OCI-LY7 (cell line): ENCODE results near the gene RBM26. TPM values are rescaled to one million over a fixed set of nuclear protein-coding genes. Genes with fewer than 3 reads are reported as not detected.

Experiments used
- BruUV-seq: library from RNA; stranded (reverse); fragments of 400-500 nt; replicated peaks from 2 replicates; lab custom pipeline; 2021; lab: Mats Ljungman, UMichigan
- CTCF ChIA-PET: fragments of 300-600 bp; sonication (Branson Sonifier 250); formaldehyde crosslinking; loops from one replicate; lab custom pipeline; 2022; ENCODE audit warnings: antibody characterized with exemption; ENCODE audit not compliant: unreplicated experiment; lab: Charles Lee
- POLR2A ChIA-PET: fragments of 300-600 bp; sonication (Branson Sonifier 250); formaldehyde crosslinking; loops from one replicate; lab custom pipeline; 2022; ENCODE audit warnings: antibody characterized with exemption; lab: Charles Lee
- DNase-seq: peaks from one replicate; pipeline ENCODE4 v3.0.0-alpha.2; 2015; ENCODE audit warnings: low spot score
- H2AFZ ChIP-seq: fragments of 200-600 bp; sonication (generic), shearing (Covaris generic); 2 replicates; pipeline ENCODE4 v1.6.1; 2014; ENCODE audit warnings: mild to moderate bottlenecking, antibody characterized with exemption, low read length, moderate library complexity
- H3K27ac ChIP-seq: fragments of 200-600 bp; sonication (generic); 2 replicates; pipeline ENCODE4 v1.5.1; 2014; ENCODE audit warnings: mixed run types, low read depth, mild to moderate bottlenecking, moderate library complexity, low read length, inconsistent platforms; ENCODE audit not compliant: poor library complexity, severe bottlenecking
- H3K36me3 ChIP-seq: fragments of 200-600 bp; sonication (generic); 2 replicates; pipeline ENCODE4 v1.6.1; 2014; ENCODE audit warnings: mild to moderate bottlenecking, antibody characterized with exemption, low read length, moderate library complexity, mixed read lengths; ENCODE audit not compliant: insufficient read depth
- H3K4me1 ChIP-seq: fragments of 200-600 bp; sonication (generic); 2 replicates; pipeline ENCODE4 v1.5.1; 2014; ENCODE audit warnings: mild to moderate bottlenecking, low read length; ENCODE audit not compliant: insufficient read depth, poor library complexity, severe bottlenecking
- H3K4me2 ChIP-seq: fragments of 200-600 bp; sonication (generic); 2 replicates; pipeline ENCODE4 v1.6.1; 2014; ENCODE audit warnings: mild to moderate bottlenecking, low read length
- H3K4me3 ChIP-seq: fragments of 200-600 bp; sonication (generic); 2 replicates; pipeline ENCODE4 v1.5.1; 2014; ENCODE audit warnings: mild to moderate bottlenecking, low read depth, low read length; ENCODE audit not compliant: poor library complexity, severe bottlenecking
- H3K79me2 ChIP-seq: fragments of 200-600 bp; sonication (generic); 2 replicates; pipeline ENCODE4 v1.6.1; 2016; ENCODE audit warnings: low read depth, mild to moderate bottlenecking, low read length, moderate library complexity, mixed read lengths; ENCODE audit not compliant: insufficient read depth
- H3K9me2 ChIP-seq: fragments of 200-600 bp; sonication (generic); 2 replicates; pipeline ENCODE4 v1.6.1; 2016; ENCODE audit warnings: mild to moderate bottlenecking, low read length, mixed read lengths; ENCODE audit not compliant: insufficient read depth
- H3K9me3 ChIP-seq: fragments of 200-600 bp; sonication (generic); 2 replicates; pipeline ENCODE4 v1.6.1; 2014; ENCODE audit warnings: mild to moderate bottlenecking, mixed run types, low read length, mixed read lengths
- H4K20me1 ChIP-seq: fragments of 200-600 bp; sonication (generic); 2 replicates; pipeline ENCODE4 v1.6.1; 2014; ENCODE audit warnings: mild to moderate bottlenecking, antibody characterized with exemption, low read length, moderate library complexity, mixed read lengths; ENCODE audit not compliant: insufficient read depth
- CTCF ChIP-seq: fragments of 200-600 bp; sonication (generic); conservative IDR thresholded peaks from 2 replicates; pipeline ENCODE4 v1.5.1; 2014; ENCODE audit warnings: mild to moderate bottlenecking, antibody characterized with exemption, low read length, moderate library complexity, mixed read lengths
- EZH2phosphoT487 ChIP-seq: fragments of 200-600 bp; sonication (generic); IDR thresholded peaks from 2 replicates; pipeline ENCODE4 v1.6.1; 2018; ENCODE audit warnings: low read depth, borderline replicate concordance, mild to moderate bottlenecking, mixed run types, antibody characterized with exemption, low read length, moderate library complexity, mixed read lengths
- intact Hi-C: fragments of 100-400 bp; cut with micrococcal nuclease; formaldehyde crosslinking; loops from one replicate; pipeline ENCODE4 v1.10.0; 2022; ENCODE audit not compliant: unreplicated experiment
- total RNA-seq, 2 experiments: library from RNA; depleted of rRNA in 1 of 2; stranded (reverse); fragments of >200 nt in 1 of 2; shearing (Covaris generic) in 1 of 2; gene quantifications; 2 replicates each; pipeline ENCODE4 v1.2.3, GENCODE V29; 2014 to 2022

The RBM26 gene
- total RNA-seq, 2 experiments from 2014 or later: 44.1 to 85.2 TPM

GRCh38 chr13:79290595-79291244, 115.3 kb downstream of the RBM26 start:
- no peak overlapping the region for H3K27ac ChIP-seq
- H2AFZ ChIP-seq: no peak overlapping the region
- no peaks in the 10 kb centered on the region for H4K20me1 ChIP-seq
- intact Hi-C loops: no loop called here
- H3K4me2 ChIP-seq: no peak overlapping the region
- DNase-seq: no peak
- H3K36me3 ChIP-seq: no peaks in the 10 kb centered on the region
- no peaks in the 10 kb centered on the region for H3K9me2 ChIP-seq
- POLR2A ChIA-PET: no interaction called here
- no peak for TF ChIP-seq CTCF
- no peak overlapping the region for H3K4me3 ChIP-seq
- H3K9me3 ChIP-seq: no peaks in the 10 kb centered on the region
- CTCF ChIA-PET: no interaction called here
- no peaks in the 10 kb centered on the region for H3K4me1 ChIP-seq
- no peaks in the 10 kb centered on the region for H3K79me2 ChIP-seq
- BruUV-seq: no TSS peak

DNA sequence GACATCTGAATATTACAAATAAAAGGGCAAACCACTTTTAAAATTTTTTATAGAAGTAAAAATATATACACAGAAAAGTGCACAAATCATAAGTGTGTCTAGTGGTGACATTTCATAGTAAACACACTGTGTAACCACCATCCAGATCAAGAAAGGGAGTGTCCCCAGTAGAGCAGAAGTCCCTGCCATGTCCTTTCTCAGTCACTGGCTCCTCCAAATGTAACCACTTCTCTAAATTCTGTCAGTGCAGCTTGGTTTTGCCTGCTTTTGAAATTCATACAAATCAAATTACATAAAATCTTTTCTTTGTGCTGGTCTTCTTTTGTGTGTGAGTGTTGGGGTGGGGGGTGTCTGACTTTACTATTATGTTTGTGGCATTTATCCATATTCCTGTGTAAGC, 116.5 kb downstream of the RBM26 start:
- intact Hi-C loops: no loop called here
- ChIA-PET CTCF (no interaction called here), POLR2A (no interaction called here)
- Histone ChIP-seq H3K36me3 (no peaks in the 10 kb centered on the region), H3K9me3 (no peaks in the 10 kb centered on the region), H2AFZ (no peak overlapping the region), H3K4me3 (no peak overlapping the region), H3K27ac (no peak overlapping the region), H3K9me2 (no peaks in the 10 kb centered on the region), H3K4me2 (no peak overlapping the region), H4K20me1 (no peaks in the 10 kb centered on the region), H3K79me2 (no peaks in the 10 kb centered on the region), H3K4me1 (no peaks in the 10 kb centered on the region)
- no TSS peak for BruUV-seq
- DNase-seq: no peak
- no peak for TF ChIP-seq CTCF
- TF ChIP-seq EZH2phosphoT487: no peak

DNA sequence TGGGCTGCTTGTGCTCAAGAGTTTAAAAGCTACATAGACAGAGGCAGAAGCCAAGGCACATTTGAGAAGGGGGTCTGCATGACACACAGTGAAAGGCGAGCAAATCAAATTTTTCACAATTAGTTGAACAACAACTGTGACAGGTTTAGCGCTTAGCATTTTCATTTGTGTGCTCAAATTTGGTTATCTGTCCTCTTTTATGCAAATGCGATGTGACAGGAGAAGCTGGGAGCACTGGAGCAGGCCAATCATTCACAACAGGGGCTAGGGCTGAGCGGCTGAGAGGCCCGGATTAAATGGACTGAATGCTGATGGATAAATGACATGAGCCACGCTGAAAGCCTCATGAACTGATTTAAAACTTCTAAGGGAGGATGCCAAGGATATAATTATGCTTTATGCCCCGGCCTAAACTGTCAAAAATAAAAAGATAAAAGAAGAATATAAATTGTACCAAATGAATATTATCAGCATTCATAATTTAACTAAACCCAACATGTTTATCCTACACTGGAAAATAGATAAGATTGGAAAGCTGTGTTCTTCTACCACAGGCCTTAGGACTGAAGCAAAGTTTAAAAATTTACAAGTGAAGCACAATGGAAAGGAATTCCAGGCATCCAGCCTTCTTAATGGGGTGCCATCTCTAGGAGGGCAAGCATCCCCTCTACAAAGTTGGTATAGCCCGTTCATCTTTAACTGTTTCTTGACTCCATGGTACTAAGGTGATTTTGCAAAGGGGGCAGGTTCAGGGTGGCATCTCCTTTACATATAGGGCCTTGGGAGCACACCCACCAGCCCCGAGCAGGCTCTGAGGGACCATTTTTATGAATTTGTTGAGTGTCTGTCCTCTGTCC, 117.9 kb downstream of the RBM26 start:
- ChIA-PET POLR2A (no interaction called here), CTCF (no interaction called here)
- no peak for DNase-seq
- Histone ChIP-seq H3K9me3 (no peaks in the 10 kb centered on the region), H3K27ac (no peak overlapping the region), H3K79me2 (no peaks in the 10 kb centered on the region), H3K4me3 (no peak overlapping the region), H3K36me3 (no peaks in the 10 kb centered on the region), H3K4me1 (no peaks in the 10 kb centered on the region), H3K9me2 (no peaks in the 10 kb centered on the region), H2AFZ (no peak overlapping the region), H4K20me1 (no peaks in the 10 kb centered on the region), H3K4me2 (no peak overlapping the region)
- intact Hi-C loops: no loop called here
- no TSS peak for BruUV-seq
- no peak for TF ChIP-seq CTCF
- no peak for TF ChIP-seq EZH2phosphoT487
